IPS DF 19.7 (cell line): ENCODE data around the gene LCP2.
"Not testable (repeated sequence)": the region's sequence is repeated elsewhere in the genome, so short reads cannot be mapped to it uniquely, and the experiment has no call there.

Experiments used
- DNase-seq: peaks from one replicate; pipeline ENCODE4 v3.0.0-alpha.2; 2013; ENCODE audit warnings: low read depth, low spot score

Gene LCP2

DNA sequence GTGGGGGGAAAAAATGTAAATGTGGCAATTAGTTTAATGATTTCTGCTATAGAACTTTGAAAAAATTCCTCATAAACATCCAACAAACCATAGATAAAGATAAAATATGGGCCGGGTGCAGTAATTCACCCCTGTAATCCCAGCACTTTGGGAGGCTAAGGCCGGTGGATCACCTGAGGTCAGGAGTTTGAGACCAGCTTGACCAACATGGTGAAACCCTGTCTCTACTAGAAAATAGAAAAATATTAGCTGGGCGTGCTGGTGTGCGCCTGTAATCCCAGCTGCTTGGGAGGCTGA is 48.7 kb downstream of the LCP2 start:
- DNase-seq: not testable (repeated sequence)

DNA sequence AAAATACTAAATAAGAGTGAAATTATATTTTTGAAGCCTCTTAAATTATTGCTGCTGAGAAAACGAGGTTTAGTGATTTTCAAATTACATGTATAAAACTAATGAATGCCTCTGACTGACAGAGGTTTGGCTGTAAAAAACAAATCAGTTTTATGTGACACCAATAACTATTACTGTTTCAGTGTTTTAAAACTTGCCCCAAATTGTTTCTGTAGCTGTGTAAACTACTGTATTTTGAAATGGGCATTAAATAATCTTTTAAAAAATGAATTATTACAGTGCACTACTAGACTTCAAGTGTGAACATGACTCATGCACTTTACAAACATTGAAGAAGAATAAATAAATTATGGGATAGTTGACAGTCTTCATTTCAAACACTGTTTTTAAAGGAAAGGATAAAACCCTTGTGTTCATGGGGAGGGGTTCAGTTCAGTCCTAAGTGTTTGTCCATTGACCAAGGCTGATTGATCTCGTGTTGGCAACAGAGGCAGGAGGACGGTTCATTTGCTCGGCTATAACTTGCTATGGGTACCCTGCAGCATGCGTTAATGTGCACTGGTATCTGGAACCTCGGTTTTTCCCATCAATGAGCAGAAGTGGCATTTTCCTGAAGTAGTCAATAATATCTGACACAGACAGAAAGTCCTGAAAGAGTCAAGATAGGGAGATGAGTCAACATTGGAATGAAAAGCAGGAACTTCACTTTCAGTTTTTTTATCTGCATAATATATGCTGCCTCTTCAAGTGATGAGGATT is 49.2 kb downstream of the LCP2 start:
- no peak for DNase-seq

- DNase-seq: no peak
Measured at GRCh38 chr5:170247363-170247762, 50.2 kb downstream of the LCP2 start.

DNA sequence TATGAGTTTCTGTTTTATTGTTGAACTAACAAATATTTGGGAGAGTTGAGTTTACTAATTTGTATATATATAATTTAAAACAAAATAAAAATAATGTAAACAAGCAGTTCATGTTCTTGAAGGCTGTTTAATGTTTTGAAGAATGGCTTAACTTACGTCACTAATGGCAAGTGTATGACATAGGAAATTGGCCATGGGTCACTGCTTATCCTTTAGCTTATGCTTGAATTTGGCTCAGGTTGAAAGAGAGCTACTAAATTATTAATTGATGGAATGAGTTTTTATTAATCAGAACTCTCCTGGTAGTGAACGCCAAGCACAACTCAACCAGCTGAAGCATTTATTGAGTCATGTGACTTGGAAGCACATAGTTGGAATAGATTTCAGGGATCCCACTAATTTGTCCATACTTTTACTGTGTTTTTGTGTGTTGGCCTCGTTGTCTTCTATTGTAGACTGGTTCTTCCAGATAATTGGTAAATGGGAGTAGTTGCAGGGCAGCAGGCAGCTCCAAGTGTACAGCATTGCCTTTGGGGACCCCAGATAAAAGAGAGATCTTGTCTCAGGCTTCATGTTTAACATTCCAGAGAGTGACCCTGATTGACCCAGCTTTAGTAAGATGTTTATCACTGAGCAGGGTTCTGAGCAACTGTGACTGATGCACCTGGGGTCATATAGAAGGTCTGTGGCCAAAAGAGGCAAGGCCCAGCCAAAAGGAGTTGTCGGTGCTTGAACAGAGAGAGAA is 51.3 kb downstream of the LCP2 start:
- no peak for DNase-seq

GRCh38 chr5:170245436-170245835 is 52.1 kb downstream of the LCP2 start:
- not testable (repeated sequence) for DNase-seq

GRCh38 chr5:170238456-170239196 is 59.0 kb downstream of the LCP2 start:
- DNase-seq: no peak

- no peak for DNase-seq
Measured at GRCh38 chr5:170235876-170236864, 61.4 kb downstream of the LCP2 start.

DNA sequence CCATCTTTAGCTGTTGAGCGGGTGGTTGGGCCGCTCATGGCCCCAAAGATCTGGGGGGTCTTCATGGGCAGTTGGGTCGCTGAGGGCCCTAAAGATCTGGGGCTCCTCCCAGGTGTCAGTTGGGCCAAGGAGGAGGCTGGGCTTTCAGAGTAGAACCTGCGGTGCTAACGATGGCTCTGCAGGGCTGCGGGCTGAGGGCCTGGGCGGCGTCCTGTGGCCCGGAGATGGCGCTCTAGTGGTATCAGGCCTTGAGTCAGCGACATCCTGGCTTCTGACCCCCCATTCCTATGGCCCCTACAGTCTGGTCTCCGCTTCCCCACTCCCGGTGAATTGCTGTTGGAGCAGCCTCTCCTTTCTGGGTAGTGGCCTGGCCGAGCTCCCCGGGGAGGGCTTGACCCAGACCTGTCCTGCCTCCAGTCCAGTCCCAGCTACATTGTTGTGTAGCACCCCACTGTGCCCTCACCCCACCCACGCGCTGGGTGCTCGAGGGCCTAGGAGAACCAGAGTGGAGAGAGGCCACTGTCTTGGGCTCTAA is 64.2 kb downstream of the LCP2 start:
- no peak for DNase-seq

DNA sequence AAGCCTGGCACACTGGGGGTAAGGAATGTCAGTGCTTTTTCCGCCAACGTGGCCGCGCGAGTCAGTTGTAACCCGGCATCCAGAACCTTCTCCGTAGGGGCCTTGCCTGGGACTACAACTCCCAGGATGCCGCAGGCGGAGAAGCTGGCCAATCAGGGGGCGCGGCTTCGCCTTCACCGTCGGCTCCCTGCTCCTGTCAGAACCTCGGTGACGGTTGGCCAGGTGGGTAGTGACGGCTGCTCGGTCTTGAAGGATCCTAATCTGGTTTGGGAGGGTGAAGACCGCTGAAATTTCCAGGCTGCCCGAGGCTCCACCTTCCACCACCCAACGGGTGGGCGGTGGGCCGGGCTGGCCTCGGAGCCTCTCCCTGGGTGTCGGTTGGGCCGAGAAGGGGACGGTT is 64.8 kb downstream of the LCP2 start, which contains the start of gene C5orf58:
Gene C5orf58 (plus strand): TSS at position 200 of the 400 bp plus-strand sequence. CDS start 1,992 bp downstream, outside the sequence.
- no peak for DNase-seq

GRCh38 chr5:170228762-170229435 is 68.7 kb downstream of the LCP2 start:
- DNase-seq: no peak

DNA sequence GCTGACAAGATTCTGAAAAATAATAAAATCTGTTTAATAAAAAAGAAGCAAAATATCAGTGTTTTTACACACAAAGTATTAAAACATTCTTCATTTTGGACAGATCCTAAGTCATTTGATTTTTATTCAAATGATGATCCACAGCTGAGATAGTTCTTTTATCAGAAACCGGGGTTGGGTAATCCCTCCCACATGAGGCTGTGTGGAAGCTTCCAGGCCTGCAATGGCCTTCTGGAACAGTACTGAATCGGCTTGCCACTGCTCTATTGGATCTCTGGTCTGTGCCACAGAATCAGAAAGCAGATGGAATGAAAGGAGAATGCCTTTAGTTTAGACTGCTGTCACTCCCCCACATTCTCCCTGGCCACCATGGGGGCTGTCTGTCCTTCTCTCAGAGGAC is 70.9 kb downstream of the LCP2 start:
- DNase-seq: no peak

GRCh38 chr5:170226129-170226615 is 71.4 kb downstream of the LCP2 start:
- DNase-seq: no peak

GRCh38 chr5:170225326-170226128 is 72.0 kb downstream of the LCP2 start:
- no peak for DNase-seq

DNA sequence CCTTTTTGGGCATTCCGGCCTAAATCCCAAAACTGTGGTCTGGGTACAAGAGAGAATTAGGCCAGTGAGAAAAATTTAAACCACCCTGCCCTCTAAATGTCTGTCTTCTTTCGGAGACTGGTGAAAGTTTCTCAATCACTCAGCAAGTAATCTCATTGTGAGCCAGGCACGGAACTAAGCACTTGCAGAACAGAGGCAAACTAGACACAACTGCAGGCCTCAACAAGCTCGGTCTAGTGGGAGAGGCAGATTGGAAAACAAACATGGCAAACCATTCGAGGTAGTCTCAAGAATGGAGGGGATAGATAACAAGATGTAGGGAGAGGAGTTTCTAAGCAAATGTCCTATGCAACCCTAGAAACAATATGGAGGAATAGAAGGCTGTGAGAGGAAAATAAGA is 73.7 kb downstream of the LCP2 start:
- DNase-seq: no peak

GRCh38 chr5:170223360-170223759 is 74.2 kb downstream of the LCP2 start:
- no peak for DNase-seq

GRCh38 chr5:170221327-170221741 is 76.2 kb downstream of the LCP2 start:
- DNase-seq: no peak

DNA sequence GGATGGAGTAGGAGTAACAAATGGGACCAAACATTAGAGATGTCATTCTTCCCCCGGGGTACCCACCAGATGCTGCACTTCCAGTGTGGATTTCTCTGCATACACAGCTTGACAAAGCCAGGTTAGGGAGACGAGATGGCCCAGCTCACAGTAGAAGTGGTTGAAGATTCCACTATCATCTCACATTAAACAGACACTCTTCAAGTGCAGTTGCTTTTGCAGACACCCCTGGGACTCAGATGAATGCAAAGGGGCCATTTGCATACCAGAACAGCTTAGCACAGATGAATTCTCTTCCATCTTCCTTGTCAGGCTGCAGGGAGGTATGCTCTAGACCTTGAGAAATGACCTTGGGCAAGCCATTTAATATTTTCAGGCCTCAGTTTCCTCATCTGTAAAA is 77.4 kb downstream of the LCP2 start:
- no peak for DNase-seq

DNA sequence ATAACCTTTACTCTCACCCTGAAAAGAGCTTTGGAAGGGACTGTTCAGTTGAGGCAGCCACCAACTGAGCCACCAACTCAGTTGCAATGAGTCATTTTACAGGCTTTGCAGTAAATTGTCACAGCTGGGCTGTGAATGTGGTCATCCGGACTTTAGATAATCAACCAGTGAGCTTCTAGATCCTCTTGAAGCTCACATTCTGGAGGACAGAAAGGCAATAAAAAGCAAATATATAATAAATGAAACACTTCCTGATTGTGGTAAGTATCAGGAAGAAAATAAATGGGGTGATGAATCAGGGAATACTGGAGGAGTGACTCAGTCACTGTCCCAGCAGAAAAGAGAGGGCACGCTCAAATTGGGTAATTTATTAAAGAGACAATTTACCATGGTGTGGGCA is 78.0 kb downstream of the LCP2 start:
- no peak for DNase-seq

DNA sequence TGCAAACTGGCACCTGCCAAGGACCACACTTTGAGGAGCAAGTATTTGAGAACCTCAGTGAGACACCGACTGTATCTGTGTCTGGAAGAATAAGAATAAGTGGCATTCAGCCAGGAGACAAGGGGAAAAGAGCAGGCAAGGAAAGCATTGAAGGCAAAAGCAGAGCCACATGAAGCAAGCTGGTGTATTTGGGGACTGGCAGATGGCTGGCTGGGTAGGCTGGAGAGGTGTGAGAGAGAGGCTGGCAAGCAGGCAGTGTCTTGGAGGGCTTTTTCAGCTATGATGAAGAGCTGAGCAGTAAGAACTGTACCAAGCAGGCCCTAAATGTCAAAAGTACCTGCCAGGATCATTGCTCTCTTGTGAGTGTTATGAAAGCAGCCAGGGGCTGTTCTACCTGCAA is 78.9 kb downstream of the LCP2 start:
- DNase-seq: no peak
